Measurements from ENCODE around the gene PHACTR1.

DNA sequence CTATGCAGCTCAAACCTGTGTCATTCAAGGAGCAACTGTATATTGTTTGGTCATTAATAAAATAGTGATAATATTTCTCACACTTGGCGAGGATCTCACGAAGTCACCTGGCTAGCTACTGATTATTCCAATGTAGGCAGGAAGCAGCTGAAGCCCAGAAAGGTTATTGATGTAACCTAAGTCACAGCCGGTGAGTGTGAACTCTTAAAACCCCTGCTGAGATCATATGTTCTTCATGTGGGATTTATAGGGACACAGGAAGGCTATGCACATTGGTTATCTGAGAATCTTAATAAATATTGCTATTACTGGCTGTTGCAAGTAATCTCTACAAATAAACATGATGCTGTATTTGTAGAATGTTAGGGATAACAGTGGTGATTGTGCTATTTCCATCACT lies 450.3 kb downstream of the PHACTR1 start:
- no peak for TF ChIP-seq CTCF (IDR thresholded peaks at IDR 0.05)
- TF ChIP-seq POLR2A (IDR thresholded peaks at IDR 0.05): no peak

All from testis (tissue), 2 donors.